GM12864 (cell line): ENCODE data around the gene ARHGEF6.

Experiments used
- DNase-seq: peaks from one replicate; pipeline ENCODE4 v3.0.0-alpha.2; 2011; ENCODE audit warnings: low read depth
- H3K4me3 ChIP-seq: 2 replicates; pipeline ENCODE4 v1.5.1; 2011; ENCODE audit warnings: mild to moderate bottlenecking, low read depth, low read length, control low read depth
- CTCF ChIP-seq: IDR thresholded peaks from 2 replicates; pipeline ENCODE4 v1.5.1; 2011; ENCODE audit warnings: low read depth, mild to moderate bottlenecking, moderate library complexity, low read length, control low read depth, inconsistent platforms; ENCODE audit errors: missing control alignments

ARHGEF6 gene

GRCh38 chrX:136623396-136623795, 157.3 kb downstream of the ARHGEF6 start:
- no peak for TF ChIP-seq CTCF
- H3K4me3 ChIP-seq: no peak overlapping the region
- DNase-seq: no peak

GRCh38 chrX:136622568-136622967, 158.2 kb downstream of the ARHGEF6 start:
- TF ChIP-seq CTCF: no peak
- no peak for DNase-seq
- H3K4me3 ChIP-seq: no peak overlapping the region

DNA sequence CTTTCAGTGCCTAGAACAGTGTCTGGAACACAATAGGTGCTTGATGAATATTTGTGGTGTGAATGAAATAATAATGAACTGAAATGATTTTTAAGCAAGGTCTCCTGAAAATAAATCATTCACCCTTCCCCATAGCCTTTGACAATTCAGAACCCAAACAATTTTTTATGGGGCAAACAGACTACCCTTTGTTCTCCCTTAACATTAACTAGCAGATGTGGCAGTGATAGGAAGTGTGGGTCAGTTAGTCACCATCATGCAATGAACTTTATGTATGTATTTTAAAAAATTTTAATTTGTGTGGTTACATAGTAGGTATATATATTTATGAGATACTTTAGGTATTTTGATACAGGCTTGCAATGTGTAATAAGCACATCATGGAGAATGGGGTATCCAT, 160.0 kb downstream of the ARHGEF6 start:
- no peak overlapping the region for H3K4me3 ChIP-seq
- no peak for TF ChIP-seq CTCF

GRCh38 chrX:136619899-136620505, 160.7 kb downstream of the ARHGEF6 start:
- no peak for TF ChIP-seq CTCF
- H3K4me3 ChIP-seq: no peak overlapping the region
- DNase-seq: no peak

More for the DNA sequence above, 160.0 kb downstream of the ARHGEF6 start:
- no peak for DNase-seq

- DNase-seq: no peak
- no peak overlapping the region for H3K4me3 ChIP-seq
- no peak for TF ChIP-seq CTCF
Observed at GRCh38 chrX:136616987-136617685, 163.6 kb downstream of the ARHGEF6 start.
